Right lobe of liver (tissue), 4 donors: ENCODE data around the gene SBK2.

ENCODE experiments used
- CTCF ChIP-seq, 4 donors: fragments of 200-600 bp in 3 of 4; fragments of 450-650 bp in 1 of 4; IDR thresholded peaks; one replicate each; pipeline versions ENCODE4 v1.5.1 to v1.8.0; 2016 to 2022; ENCODE audit warnings: antibody characterized with exemption in 4 of 4, mild to moderate bottlenecking in 2 of 4
- POLR2A ChIP-seq: fragments of 450-650 bp; IDR thresholded peaks from one replicate; pipeline ENCODE4 v1.6.1; 2017; ENCODE audit warnings: antibody characterized with exemption, mild to moderate bottlenecking
- donor health status: DM: no; HTN: no; CAD: no.
- donor health status: DM: no; HTN: no; CAD: no.
- donor health status: DM: no; HTN: yes; CAD: no.

- TF ChIP-seq CTCF (IDR thresholded peaks at IDR 0.05) (no peak), POLR2A (no peak)
Observed at GRCh38 chr19:55483706-55484592, 53.0 kb downstream of the SBK2 start.
